HL-60 (cell line): ENCODE results near the gene SOX2.

Source experiments
- DNase-seq, 2 experiments: peaks; one replicate each; pipeline ENCODE4 v3.0.0-alpha.2; 2010 to 2020; ENCODE audit warnings: low read depth in 1 of 2, low spot score in 1 of 2
- H3K27ac ChIP-seq: fragments of 250-450 bp; sonication (Bioruptor Pico); replicated peaks from 2 replicates; pipeline ENCODE4 v1.5.1; 2020; ENCODE audit warnings: mild to moderate bottlenecking, moderate library complexity
- H3K27me3 ChIP-seq: fragments of 250-450 bp; sonication (Bioruptor Pico); 2 replicates; pipeline ENCODE4 v1.5.1; 2021; ENCODE audit warnings: mild to moderate bottlenecking, moderate library complexity; ENCODE audit not compliant: insufficient read depth, poor library complexity, severe bottlenecking
- H3K4me3 ChIP-seq: replicated peaks from 2 replicates; pipeline ENCODE4 v1.5.1; 2011; ENCODE audit warnings: mild to moderate bottlenecking, control low read depth, low read length; ENCODE audit not compliant: insufficient read depth
- GABPA ChIP-seq: IDR thresholded peaks from 2 replicates; pipeline ENCODE4 v1.6.1; 2012; ENCODE audit warnings: low read depth
- POLR2AphosphoS5 ChIP-seq: IDR thresholded peaks from 2 replicates; pipeline ENCODE4 v1.6.1; 2012; ENCODE audit warnings: low read depth
- SPI1 ChIP-seq: IDR thresholded peaks from 2 replicates; pipeline ENCODE4 v1.6.1; 2012; ENCODE audit warnings: low read depth, mild to moderate bottlenecking, borderline replicate concordance
- TF ChIP-seq, protein P1 (sequence below): IDR thresholded peaks from 2 replicates; pipeline ENCODE4 v1.6.1; 2012; ENCODE audit warnings: low read depth; ENCODE audit not compliant: insufficient replicate concordance
- TF ChIP-seq, protein P2 (sequence below): IDR thresholded peaks from one replicate; pipeline ENCODE4 v1.5.1; 2011; ENCODE audit warnings: low read length, control low read depth, inconsistent platforms; ENCODE audit not compliant: insufficient read depth

Gene SOX2

DNA sequence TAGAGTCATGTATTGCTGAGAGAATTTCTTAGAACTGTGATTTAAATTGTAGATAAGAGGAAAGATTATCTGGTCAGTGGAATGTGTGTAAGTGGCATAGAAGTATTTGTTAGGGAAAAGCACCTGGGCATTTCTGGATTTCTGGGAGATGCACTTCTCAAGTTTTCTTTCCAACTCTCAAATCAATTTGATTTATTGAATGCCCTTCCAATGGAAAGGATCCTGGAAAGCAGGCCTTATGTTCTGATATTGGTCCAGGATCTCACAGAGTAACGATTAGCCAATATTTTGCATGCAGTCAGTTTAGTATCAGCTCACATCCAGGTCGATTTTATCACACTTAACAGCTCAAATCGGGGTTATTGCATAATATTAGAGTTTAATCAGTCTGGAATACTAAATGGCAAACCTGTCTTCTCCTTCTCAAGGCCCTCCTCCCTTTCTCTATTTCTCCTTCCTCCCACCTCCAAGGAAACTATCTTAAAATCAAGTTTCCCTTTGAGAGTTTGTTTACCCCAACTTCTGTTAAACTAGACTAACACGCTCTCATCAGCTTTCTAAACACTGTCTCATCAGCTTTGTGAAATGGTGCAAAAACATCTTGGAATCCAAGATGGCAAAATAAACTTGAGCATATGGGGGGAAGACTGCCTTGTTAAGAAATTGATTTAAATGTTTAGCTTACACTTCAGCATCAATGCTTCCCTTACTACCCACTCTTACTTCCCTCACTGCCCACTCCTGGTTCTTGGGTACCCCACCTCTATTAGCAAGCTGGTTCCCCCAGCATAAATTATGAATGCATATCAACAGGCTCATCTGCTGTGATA lies 9.5 kb downstream of the SOX2 start:
- no peak overlapping the region for H3K4me3 ChIP-seq
- H3K27me3 ChIP-seq: peaks cover 62% of the 10 kb centered on the region
- DNase-seq: no peak
- H3K27ac ChIP-seq: no peak overlapping the region
- TF ChIP-seq, protein P1, sequence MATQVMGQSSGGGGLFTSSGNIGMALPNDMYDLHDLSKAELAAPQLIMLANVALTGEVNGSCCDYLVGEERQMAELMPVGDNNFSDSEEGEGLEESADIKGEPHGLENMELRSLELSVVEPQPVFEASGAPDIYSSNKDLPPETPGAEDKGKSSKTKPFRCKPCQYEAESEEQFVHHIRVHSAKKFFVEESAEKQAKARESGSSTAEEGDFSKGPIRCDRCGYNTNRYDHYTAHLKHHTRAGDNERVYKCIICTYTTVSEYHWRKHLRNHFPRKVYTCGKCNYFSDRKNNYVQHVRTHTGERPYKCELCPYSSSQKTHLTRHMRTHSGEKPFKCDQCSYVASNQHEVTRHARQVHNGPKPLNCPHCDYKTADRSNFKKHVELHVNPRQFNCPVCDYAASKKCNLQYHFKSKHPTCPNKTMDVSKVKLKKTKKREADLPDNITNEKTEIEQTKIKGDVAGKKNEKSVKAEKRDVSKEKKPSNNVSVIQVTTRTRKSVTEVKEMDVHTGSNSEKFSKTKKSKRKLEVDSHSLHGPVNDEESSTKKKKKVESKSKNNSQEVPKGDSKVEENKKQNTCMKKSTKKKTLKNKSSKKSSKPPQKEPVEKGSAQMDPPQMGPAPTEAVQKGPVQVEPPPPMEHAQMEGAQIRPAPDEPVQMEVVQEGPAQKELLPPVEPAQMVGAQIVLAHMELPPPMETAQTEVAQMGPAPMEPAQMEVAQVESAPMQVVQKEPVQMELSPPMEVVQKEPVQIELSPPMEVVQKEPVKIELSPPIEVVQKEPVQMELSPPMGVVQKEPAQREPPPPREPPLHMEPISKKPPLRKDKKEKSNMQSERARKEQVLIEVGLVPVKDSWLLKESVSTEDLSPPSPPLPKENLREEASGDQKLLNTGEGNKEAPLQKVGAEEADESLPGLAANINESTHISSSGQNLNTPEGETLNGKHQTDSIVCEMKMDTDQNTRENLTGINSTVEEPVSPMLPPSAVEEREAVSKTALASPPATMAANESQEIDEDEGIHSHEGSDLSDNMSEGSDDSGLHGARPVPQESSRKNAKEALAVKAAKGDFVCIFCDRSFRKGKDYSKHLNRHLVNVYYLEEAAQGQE: no peak
- TF ChIP-seq SPI1 (no peak), GABPA (no peak), POLR2AphosphoS5 (no peak)
- TF ChIP-seq, protein P2, sequence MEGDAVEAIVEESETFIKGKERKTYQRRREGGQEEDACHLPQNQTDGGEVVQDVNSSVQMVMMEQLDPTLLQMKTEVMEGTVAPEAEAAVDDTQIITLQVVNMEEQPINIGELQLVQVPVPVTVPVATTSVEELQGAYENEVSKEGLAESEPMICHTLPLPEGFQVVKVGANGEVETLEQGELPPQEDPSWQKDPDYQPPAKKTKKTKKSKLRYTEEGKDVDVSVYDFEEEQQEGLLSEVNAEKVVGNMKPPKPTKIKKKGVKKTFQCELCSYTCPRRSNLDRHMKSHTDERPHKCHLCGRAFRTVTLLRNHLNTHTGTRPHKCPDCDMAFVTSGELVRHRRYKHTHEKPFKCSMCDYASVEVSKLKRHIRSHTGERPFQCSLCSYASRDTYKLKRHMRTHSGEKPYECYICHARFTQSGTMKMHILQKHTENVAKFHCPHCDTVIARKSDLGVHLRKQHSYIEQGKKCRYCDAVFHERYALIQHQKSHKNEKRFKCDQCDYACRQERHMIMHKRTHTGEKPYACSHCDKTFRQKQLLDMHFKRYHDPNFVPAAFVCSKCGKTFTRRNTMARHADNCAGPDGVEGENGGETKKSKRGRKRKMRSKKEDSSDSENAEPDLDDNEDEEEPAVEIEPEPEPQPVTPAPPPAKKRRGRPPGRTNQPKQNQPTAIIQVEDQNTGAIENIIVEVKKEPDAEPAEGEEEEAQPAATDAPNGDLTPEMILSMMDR: no peak

DNA sequence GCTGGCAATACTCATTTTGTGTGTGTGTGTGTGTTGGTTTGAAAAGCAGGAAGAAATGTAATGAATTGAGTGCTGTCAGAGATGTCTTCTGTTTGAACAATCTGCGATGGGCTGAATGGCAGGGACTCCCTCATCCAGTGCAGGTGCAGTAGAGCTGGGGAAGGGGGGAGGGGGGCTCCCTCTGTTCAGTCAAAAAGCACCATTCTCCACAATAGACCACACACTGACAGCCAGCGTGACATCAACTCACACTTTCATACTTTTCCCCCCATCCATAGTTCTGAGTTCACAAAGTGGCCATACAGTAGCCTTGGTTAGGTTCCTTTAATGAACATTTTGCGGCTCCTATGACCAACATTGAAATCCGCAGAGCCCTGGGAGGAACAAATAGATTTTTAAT lies 10.4 kb downstream of the SOX2 start:
- Histone ChIP-seq H3K4me3 (no peak overlapping the region), H3K27me3 (peaks cover 63% of the 10 kb centered on the region), H3K27ac (no peak overlapping the region)
- DNase-seq: no peak
- TF ChIP-seq GABPA: no peak
- TF ChIP-seq SPI1: no peak
- TF ChIP-seq, protein P1: no peak

DNA sequence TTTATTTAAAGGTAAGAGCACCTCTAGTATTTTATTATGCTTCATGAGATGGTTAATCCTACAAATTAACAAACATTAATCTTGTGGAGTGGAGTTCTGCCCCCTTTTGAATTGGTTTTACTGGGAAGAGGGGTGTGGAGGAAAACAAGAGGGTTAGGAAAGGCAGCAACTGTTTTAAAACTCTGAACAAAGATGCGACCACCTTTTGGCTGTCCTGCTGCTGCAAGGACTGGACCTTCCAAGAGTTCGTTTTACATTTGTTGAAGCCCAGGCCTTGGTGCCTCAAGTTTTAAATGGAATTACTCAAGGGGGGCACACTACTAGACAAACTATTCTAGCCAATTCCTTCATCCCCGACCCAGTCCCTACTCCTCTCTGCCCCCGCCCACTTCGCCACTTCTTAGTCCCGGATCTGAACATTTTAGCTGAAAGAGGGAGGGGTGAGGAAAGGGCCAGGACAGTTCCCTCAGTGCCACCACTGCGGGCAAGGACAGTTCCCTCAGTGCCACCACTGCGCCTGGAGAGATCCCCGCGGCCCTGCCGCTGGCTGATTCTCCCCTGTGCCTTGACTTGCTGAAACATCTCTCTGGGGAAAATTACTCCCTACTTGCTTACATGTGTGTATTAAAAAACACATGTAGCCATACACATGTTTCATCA lies 11.2 kb downstream of the SOX2 start:
- DNase-seq: no peak
- Histone ChIP-seq H3K27me3 (peaks cover 63% of the 10 kb centered on the region), H3K27ac (no peak overlapping the region), H3K4me3 (no peak overlapping the region)
- TF ChIP-seq, protein P1: no peak
- TF ChIP-seq POLR2AphosphoS5: no peak
- TF ChIP-seq SPI1: no peak
- TF ChIP-seq, protein P2: no peak
- TF ChIP-seq GABPA: no peak
